ENCODE data around the gene CFAP52. TPM values are rescaled to one million over a fixed set of nuclear protein-coding genes. Genes with fewer than 3 reads are reported as not detected.

CFAP52 gene, protein sequence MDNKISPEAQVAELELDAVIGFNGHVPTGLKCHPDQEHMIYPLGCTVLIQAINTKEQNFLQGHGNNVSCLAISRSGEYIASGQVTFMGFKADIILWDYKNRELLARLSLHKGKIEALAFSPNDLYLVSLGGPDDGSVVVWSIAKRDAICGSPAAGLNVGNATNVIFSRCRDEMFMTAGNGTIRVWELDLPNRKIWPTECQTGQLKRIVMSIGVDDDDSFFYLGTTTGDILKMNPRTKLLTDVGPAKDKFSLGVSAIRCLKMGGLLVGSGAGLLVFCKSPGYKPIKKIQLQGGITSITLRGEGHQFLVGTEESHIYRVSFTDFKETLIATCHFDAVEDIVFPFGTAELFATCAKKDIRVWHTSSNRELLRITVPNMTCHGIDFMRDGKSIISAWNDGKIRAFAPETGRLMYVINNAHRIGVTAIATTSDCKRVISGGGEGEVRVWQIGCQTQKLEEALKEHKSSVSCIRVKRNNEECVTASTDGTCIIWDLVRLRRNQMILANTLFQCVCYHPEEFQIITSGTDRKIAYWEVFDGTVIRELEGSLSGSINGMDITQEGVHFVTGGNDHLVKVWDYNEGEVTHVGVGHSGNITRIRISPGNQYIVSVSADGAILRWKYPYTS
- total RNA-seq = not detected

DNA sequence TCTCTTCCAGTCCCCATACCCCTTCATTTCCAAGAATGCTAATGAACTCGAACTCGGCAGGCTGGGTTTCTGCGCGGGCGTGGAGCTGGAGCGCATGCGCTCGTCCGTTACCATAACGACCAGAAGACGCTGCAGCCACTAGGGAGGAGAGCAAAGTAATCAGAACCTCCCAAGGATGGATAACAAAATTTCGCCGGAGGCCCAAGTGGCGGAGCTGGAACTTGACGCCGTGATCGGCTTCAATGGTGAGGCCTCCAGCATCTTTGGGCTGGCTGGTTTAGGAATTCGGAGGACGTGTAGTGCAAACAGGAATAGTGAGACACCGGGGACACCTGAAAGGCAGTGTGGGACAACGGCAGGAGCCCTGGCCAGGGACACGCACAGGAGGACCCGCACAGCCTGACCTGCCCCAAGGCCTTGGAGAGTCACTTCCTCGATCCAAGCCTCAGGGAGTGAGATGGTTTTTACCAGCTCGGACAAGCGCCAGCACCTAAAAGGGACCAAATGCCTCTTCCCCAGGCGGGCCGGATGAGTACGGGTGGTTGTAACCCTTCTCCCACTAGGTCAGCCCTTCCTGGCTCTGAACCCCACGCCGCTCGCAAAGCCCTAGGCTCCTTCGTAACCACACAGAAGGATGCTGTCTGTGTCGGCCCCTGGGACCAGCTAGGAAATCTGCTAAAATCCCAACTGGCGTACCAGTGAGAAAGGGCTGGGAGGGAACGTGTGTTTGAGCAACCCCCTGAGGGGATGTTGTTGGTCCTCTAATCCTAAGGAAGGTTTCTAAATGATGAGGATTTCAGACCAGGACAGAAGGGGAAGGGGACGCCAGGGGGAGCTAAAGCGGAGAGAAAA is at the start of gene CFAP52:
CFAP52 (plus strand) TSS at position 122 of the 852 bp plus-strand sequence; CDS start at position 176, 54 bp downstream.

DNA sequence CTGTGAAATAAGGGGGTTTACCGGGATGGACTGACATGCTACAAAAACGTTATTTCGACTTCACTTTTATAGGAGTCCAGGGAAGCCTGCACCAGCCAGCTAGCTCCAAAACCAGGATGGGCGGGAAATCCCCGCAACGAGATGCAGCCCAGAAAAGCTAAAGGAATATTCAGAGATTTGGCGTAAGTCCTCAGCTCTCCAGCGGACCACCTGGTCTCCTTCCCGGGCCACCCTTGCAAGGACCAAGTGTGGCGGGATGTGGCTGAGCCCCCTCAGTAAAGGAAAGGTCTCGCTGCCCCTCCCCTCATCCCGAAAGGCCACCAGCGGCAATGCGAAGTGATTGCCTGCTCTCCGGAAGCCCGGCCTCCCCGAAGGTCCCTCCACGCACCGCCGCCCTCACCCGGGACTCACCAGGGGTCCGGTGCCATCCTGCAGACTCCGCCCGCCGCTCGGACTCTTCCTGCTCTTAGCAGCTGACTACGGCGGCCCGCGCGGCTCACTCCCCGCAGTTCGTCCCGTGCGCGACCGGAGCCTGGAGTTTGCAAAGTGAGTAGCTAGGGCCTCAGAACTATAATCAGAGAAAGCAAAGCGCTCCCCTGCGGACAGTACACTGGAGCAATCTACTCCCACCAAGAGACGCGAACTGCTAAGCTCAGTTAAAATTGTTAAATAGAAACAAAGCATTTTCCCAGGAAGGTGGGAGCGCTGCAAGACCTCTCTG is 901 bp upstream of the CFAP52 start, which contains the start of gene STX8:
STX8 (minus strand) TSS at position 440 of the 721 bp plus-strand sequence; CDS start at position 428, 12 bp downstream.

DNA sequence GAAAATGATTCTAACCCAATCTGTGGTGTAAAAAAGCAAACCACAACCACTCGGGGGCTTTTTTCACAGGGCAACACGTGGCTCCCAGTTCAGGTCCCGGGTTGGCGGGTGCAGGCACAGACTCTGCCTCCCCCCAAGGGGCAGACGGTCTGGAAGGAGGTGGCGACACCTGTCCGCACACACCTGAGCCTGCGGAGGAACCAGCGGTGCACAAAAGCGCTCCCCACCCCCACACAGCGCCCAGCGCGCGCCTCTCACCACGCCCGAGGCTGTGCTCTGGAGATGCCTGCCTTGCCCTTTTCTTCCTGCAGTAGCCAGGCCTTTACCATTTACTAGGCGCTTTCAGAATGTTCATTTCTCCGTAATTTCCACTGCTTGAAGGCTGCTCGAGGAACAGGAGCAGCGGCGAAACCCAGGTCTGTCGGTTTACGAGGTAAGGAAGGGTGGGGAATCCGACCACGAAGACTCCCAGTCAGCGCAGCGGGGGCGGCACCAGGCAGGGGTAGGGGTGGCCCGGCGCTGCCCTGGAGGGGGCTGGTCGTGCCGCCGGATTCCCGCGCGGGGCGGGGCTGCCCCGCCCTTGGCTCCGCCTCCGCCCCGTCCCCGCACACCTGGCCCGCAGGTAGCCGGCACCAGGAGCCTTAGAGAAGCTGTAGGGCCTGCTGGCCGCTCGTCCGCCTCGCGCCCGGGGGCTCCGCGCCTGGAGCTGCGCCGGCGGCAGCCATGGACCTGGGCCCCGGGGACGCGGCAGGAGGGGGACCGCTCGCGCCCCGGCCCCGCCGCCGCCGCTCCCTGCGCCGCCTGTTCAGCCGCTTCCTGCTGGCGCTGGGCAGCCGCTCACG is 68.7 kb downstream of the CFAP52 start, which contains the start of gene USP43:
USP43 (plus strand) TSS at position 608 of the 842 bp plus-strand sequence; CDS start at position 724, 116 bp downstream.

Other genes starting within 250 kb of the CFAP52 start
- gene STX8, start 822 bp upstream of the CFAP52 start, total RNA-seq = 100 to 1,000 TPM in 1 of 2 donors, 10 to 100 TPM in 1; 84.7 to 101 TPM
- 1 to 10 TPM in 1 of 2 donors, under 1 TPM in 1; 0.69 to 1.3 TPM for gene USP43, start 68.9 kb downstream of the CFAP52 start, total RNA-seq
- not detected for gene DHRS7C, start 214.9 kb downstream of the CFAP52 start, total RNA-seq
- not detected for gene GSG1L2, start 245.4 kb downstream of the CFAP52 start, total RNA-seq
- gene GLP2R, start 249.3 kb downstream of the CFAP52 start, total RNA-seq = under 1 TPM; under 0.01 to 0.69 TPM

Data from melanocyte of skin (primary cell).